Amniotic stem cell (primary cell): ENCODE measurements around the gene HIVEP1.
"Not testable (repeated sequence)": the region's sequence is repeated elsewhere in the genome, so short reads cannot be mapped to it uniquely, and the experiment has no call there.

Experiments used
- DNase-seq: peaks from one replicate; lab custom pipeline; 2025; lab: John Stamatoyannopoulos, UW

HIVEP1 gene

DNA sequence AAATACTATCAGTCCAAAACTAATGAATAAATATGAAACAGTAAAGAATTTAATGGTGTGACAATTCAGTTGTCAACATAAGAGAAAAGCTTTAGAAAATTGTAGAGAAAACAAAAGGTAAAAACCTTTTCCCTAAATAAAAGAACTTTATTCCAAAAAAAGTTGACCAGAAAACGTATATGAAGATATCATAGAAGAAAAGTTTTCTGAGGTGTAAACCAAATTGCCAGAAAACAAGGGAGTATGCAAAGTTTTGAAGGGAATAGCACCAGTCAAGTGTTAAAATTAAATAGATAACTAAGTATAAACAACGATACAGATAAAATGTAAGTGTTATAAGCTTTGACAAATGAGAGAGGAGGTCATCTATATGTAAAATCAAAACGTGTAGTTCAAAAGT, 104.9 kb downstream of the HIVEP1 start:
- no peak for DNase-seq

DNA sequence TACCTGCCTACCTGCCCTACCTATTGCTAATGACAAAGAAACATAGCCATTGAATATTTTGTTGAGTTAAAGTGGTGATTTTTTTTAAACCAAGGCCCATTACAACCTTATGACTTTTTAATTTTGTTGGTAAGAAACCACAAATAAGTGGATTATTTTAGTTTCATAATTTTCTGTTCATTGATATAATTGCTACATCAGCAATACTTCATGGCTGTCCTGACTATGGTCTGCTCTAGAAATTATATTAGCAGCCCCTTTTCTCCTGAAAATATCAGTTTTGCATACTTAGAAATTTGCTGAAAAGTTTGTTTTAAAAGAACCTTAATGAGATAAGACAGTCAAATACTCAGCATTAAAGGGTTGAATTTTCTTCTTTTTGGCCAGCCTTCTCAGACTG, 106.5 kb downstream of the HIVEP1 start:
- DNase-seq: no peak

DNA sequence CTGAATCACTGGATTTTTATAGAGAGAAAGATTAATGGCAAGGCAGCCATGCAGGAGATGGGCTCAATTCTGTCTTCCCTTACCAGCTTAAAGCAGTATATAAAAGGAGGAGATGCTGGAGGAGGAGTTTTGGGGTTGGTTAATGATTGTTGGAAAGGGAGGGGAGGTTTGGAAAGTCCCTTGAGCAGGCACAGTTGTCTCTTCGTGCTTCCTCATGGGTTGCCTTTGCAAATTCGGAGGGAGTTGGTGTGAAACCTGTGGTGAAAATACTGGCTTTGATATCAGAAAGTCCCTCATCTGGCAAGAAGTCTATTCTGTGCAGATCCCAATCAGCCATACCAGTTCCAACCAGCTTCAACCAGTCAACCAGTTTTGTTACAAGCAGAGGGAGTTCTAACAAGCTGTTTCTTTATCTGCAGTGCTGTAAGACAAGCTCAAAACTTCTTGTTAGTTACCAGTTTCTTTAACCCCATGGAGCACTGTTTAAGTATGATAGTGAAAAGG, 107.0 kb downstream of the HIVEP1 start:
- no peak for DNase-seq

DNA sequence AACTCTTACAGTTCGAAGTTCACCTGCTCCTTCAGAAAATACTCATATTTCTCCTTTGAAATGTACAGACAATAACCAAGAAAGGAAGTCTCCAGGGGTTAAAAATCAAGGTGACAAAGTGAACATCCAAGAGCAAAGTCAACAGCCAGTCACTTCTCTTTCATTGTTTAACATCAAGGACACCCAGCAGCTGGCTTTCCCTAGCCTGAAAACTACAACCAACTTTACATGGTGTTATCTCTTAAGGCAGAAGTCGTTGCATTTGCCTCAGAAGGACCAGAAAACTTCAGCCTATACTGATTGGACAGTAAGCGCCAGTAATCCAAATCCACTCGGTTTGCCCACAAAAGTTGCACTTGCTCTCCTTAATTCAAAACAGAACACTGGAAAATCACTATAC, 113.3 kb downstream of the HIVEP1 start:
- no peak for DNase-seq

DNA sequence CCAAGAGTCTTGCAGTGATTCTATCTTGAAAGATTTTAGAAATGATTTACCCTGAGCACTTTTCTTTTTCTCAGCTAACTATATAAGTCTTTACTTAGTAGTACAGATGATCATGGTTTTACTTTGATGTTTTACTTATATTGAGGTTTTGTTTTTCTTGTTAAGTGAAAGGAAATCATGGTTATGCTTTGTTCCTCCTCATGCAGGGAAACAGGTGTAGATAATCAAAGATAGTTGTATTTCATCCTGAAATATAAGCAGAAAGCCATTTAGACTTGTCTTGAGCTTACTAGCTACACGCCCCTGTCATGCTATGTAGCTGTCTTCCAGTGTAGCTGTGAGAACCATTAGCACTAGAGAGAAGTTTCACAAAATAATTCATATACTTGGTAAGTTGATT, 113.9 kb downstream of the HIVEP1 start:
- no peak for DNase-seq

DNA sequence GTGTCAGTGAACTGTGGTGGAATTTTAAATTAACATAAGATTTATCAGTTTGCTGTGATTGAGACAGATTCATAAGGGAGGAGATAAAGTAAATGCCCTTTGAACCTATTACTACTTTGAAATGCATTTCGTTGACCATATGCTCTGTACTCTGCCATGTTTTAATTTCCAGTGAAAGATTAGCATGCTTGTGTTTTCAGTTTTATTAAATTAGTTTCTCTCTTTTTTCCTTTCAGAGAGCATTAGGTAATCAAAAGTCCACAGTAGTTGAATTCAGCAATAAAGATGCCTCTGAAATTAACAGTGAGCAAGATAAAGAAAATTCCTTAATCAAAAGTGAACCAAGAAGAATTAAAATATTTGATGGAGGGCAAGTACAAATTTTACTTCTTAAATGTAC, 117.4 kb downstream of the HIVEP1 start:
- no peak for DNase-seq

DNA sequence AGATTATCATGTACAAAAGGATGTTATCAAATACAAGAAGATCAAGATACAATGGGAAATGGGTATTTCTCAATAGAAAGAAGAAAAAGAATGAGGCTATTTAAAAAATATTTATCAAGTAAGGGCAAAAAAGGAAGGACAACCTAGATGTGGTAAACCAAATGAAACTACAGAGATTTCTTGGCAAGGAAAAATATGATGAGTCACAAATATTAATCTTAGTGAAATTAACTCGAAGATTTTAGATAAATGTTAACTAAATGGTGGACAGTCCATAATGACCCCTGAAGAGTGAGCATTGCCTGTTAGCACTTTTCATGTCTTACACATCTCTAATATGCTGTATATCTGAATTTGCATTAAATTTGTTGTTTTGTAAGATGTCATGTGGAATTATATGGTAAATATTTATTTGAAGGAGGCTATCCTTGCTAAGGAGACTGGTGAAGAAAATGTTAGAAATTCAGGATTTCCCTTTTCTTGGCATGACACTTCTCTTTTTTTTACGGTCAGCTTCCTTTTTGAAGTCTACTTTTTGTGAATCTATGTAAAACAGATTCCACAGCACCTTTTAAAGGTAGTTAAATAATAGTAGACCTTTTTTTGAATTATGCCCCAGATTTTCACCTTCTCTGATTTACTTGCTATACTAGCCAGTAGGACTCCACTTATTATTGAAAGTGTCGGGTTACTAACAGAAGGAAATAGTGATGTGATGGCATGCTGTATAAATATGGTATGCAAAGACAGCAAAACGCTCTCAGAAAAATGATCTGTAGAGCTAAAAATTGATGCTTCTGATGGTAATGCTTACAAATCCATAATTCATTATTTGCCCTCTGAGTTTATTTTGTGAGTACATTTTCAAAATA, 120.5 kb downstream of the HIVEP1 start:
- no peak for DNase-seq

DNA sequence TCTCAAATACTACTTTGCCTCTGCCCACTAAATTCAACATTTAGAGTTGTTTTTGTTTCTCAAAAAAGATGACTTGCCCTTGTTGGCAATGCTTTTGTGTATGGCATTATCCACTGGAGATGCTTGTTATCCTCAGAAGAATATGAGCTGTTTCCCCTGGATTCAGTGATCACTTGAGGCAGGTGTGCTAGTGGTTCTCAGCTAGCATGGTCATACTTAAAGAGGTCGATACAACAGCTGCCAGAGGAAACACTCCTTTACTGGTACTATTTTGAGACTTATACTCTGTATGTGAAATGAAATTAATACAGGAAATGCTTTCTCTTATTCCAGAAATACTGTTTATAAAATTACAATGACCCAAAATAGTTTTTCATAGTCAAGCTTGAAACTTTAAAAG, 122.5 kb downstream of the HIVEP1 start:
- no peak for DNase-seq

DNA sequence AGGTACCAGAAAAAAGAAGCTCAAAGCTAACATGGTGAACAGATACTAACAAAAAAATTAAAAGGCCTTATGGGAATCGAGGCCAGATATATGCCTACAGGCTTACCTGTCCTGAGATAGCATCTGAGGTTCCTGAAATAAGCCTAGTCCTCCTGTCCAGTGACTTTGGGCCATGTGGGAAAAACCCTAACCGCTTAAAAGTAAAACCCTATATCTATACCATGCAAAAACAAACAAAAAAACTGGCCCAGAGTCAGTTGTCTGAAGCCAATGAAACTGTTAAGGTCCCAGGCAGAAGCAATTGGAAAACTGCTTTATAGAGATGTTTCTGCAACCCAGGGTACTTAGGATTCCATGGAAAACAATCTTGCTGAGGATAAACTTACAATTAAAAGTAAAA, 122.9 kb downstream of the HIVEP1 start:
- DNase-seq: no peak

DNA sequence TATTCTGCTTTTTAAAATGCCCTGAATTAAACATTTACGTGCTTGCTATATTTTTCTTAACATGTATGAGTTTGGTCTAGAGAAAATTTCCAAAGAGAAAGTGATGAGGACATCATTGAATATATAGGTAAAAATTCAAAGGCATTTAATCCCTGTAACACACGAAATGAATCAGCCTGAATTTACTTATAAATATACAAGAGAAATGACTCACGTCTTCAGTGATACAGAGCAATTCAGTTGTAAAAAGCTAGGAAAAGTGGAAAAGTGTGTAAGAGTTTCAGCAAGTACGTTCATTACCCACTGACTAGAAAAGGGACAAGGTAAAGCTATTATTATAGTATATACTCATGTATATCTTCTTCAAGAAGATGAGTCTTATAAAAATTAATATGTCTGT, 124.8 kb downstream of the HIVEP1 start:
- no peak for DNase-seq

DNA sequence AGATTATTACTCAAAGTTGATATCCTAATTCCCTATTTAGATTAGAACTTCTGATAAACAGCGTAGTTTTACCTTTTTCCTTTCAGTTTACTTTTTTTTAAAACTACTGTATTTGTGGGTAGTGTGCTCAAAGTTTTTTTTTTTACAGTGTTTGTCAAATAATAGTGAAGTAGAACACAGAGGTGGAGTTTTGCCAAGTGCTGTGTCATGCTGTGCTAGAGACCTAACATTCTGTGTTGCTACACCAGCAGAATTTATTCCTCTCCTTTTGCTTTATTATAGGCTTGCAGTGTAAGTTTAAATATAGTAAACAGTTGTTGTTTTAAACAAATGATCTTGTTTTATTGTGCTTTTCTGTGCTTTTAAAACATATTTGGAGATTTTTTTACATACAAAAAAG, 125.4 kb downstream of the HIVEP1 start:
- no peak for DNase-seq

DNA sequence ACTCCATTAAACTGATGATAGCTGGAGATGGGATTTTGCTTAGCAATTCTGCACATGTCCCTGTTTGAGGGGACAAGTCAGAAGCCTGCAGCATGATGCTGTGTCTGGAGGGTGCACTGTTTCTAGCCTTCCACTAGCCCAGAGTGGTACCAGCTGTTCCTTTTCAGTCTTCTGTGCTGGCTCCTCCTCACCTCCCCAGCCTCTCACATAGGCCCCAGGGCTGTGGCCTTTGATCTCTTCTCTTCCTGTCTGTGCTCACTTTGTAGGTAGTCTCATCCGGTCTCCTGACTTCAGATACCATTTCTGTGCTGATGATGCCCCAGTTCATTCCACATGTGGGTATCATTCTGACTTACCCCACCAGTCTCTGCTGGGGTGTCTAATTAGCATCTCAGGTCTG, 126.3 kb downstream of the HIVEP1 start:
- no peak for DNase-seq

DNA sequence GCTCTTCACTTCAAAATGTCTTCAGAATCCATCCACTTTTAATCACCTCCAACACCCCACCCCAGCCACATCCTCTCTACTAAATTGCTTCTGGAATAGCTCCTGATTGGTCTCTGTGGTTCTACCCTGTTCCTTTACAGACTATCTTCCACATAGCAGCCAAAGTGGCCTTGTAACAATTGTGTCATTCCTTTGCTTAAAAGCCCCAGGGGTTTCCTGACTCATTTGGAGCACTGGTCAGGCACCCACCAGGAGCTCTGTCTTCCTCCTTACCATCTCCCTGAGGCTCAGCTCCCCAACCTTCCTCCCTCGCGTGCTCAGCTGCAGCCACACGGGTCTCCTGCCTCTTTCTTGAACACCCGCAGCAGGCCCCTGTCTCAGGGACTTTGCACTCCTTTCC, 126.8 kb downstream of the HIVEP1 start:
- DNase-seq: no peak

DNA sequence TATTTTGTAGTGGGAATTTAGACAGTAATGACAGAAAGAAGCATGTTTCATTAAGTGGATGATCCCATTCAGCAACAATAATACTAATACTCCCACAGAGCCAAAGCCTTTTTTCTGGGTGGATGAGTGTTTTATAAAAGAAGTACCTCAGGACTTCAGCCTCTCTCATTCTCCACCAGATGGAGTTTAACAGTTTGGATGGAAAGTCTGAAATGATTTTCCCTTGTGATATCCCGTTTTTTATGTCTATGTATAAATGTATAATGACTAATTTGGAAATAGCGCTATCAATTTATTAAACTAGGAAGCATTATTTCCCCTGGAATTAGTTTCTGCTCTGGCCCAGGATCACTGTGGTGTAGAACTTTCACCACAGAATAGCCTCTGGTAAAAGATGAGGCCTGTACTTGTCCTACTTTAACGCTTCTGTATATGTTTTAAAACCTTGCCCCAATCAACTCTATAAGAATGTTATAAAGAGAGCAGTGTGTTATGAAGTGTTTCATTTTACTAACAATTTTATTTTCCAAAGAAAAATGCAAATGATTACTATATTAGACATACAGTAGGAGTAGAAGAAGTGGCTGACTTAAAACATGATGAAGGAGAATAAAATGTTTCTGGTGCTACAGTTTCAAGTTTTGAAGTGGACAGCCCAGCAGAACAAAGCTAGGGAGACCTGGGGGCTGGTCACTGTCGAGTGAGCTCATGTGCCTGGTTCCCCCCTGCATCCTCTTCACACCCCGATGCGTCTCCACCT, 135.6 kb downstream of the HIVEP1 start:
- DNase-seq: no peak

DNA sequence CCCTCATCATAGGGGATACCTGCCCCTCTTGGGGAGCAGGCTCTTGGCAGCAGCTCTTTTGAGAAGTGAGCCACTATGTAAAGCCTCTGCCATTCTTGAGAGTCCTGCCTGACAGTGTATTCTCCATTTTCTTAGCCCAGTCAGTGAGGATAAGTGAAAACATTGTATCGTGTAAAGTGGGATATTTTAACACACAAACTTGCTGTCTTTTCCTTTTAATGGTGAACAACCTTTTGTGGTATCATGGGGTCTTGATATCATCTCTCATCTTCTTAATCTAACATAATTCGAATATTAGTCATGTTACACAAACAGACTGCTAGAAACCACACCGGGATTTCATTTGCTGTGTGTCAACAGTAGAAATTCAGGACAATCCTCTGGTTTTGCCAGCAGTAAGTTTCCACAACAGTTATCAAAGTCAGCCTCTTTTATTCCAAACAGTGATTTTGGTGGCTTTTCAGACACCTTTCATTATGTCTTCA, 136.2 kb downstream of the HIVEP1 start:
- no peak for DNase-seq

DNA sequence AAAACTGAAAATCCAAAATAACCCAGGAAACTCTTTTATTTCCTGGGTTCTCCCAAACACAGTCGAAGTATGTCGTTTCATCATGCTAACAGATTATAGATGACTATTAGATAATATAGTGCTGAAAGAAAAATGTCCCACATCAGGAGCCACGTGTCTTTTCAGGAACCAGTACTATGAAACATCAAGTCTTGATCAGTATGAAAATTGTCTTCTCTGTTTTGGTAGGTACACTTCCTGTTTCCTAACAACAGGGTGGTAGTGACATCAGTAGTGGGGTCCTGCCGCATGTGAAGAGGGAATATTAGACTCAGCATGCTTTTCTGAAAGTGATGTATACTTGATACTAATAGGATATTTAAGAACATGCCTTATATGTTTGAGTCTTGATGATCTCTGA, 136.7 kb downstream of the HIVEP1 start:
- DNase-seq: no peak

DNA sequence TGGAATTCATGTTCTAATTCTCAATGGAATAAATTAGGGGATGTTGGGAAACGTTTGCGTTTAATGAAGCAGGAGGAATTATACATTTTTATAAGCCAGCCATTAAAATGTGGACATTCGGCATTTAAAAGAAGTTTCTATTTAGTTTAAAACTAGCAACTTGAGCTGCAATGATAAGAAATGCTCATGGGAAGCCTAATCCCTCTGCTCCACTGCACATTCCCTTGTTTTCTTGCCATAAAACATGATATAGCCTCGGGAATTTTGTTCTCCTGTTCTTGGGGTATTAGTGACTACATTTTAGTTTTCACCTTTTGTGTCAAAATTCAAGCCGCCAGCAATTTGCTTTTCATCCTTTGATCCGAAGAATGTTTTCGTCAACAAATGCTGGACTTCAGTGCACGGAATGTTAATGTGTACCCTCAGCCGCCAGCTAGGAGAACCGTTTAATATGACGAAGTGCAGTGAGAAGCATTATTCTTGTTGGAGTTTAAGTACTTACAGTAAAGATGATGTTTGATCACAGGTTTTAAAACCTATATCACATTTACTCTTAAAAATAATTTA, 137.9 kb downstream of the HIVEP1 start:
- DNase-seq: no peak

DNA sequence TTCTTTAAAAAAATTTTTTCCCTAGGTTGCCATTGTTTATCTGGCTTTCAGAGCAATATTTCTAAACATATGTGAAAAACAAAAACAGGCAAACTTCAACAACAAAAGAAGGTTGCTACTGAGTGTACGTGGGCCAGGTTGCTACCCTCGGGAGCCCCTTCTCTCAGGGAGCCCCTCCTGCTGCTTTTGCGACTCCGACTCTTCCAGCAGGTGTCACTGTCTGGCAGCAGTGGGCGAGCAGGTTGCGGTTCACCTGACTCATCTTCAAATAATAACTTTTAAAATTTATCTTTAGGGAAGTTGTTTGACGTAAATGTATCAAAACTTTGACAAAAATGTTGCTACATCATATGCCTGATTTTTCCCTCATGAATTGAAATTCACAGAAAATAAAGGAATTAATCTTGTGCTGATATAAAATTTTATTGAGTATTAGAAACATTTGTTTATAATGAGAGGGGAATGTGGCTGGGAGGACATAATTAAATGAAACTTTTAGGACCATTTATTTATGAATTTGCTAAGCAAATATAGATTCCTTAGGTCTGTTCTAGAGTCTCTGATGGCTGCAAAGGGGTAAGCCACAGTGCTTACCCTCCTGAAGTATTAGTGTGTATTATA, 138.8 kb downstream of the HIVEP1 start:
- DNase-seq: no peak

DNA sequence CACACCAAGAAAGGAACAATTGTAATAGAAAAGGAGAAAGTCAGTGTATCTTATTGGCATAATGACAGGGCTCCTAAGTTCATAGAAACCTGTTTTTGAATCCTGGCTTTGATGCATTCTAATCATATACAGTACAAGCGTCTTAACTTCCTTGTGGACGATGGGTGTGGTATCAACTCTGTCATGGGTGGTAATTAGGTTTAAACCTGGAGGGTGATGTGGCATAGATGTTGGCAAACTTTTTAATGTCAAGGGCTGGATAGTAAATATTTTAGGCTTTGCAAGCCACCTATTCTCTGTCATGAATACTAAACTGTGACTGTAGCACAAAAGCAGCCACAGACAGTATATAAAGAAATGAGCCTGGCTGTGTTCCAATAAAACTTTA, 139.3 kb downstream of the HIVEP1 start:
- DNase-seq: no peak

DNA sequence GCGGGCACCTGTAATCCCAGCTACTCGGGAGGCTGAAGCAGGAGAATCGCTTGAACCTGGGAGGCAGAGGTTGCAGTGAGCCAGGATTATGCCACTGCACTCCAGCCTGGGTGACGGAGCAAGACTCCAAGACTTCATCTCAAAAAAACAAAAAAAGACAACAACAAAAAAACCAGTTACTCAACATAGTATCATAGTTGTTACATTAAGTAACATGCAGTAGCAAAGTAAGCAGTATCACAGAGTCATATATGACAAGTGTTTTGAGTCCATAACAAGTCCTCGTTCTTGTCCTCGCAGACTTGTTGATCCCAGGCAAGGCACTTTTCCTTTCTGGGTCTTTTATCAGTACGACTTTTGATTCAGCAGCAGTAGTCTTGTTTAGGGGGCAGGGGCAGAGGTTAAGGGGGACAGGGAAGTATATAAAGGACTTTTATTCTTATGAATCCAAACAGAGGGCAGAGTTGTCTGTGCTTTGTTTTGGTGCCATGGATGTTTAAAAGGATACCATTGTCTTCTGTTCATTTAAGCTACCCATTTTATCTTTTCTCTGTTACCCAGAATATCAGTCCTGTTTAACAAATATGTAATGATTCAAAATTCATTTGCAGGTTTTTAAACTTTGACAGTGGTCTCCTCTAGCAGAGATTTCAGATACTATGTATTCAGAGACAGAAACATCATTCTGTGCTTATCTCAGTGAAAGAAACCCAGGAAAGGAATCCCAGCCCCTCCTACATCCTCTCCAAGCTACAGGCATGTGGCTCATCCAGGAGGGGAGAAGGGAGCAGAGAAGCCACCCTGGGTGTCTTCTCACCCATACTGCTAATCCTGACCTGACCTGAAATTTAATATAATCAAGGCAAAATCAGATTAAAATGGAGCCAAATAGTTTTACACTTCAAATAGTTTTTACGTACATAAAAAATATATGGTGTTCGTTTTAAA, 140.2 kb downstream of the HIVEP1 start:
- no peak for DNase-seq

DNA sequence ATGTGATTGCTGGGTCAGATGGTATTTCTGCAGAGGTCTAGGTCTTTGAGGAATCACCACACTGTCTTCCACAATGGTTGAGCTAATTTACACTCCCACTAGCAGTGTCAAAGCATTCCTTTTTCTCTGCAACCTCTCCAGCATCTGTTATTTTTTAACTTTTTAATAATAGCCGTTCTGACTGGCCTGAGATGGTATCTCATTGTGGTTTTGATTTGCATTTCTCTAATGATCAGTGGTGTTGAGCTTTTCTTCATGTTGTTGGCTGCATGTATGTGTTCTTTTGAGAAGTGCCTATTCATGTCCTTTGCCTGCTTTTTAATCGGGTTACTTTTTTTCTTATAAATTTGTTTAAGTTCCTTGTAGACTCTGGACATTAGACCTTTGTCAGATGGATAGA, 143.7 kb downstream of the HIVEP1 start:
- DNase-seq: not testable (repeated sequence)
